Body of pancreas (tissue), 4 donors: ENCODE results near the gene CYSLTR2. TPM values are rescaled to one million over a fixed set of nuclear protein-coding genes. Genes with fewer than 3 reads are reported as not detected.
A peak's percentile ranks its signal among the peaks of the same experiment; 100 is the strongest.

Experiments
- ATAC-seq: fragments of 150-250 bp; one replicate; pipeline ENCODE4 v1.9.1; 2016
- DNase-seq, 4 donors: peaks; one replicate each; pipeline ENCODE4 v3.0.0-alpha.2; 2019
- H3K27ac ChIP-seq, 4 donors: fragments of 200-600 bp; sonication (generic); 1 replicate in 3 of 4; 2 replicates in 1 of 4; pipeline versions ENCODE4 v1.5.1 to v1.6.1; 2016 to 2019; ENCODE audit warnings: mild to moderate bottlenecking in 1 of 4, mixed read lengths in 1 of 4, moderate library complexity in 1 of 4
- H3K27me3 ChIP-seq, 2 donors: fragments of 200-600 bp; sonication (generic); one replicate each; pipeline ENCODE4 v1.6.0; 2016; ENCODE audit warnings: mild to moderate bottlenecking in 1 of 2
- H3K36me3 ChIP-seq, 2 donors: fragments of 200-600 bp; sonication (generic); replicated peaks in 1 of 2; 2 replicates each; pipeline ENCODE4 v1.5.1; 2016; ENCODE audit warnings: low read depth in 2 of 2; ENCODE audit not compliant: insufficient read depth in 1 of 2
- H3K4me1 ChIP-seq: fragments of 200-600 bp; sonication (generic); one replicate; pipeline ENCODE4 v1.6.0; 2016
- H3K4me3 ChIP-seq, 2 donors: fragments of 200-600 bp; sonication (generic); 1 replicate in 1 of 2; 2 replicates in 1 of 2; pipeline ENCODE4 v1.5.1; 2016 to 2019
- H3K9me3 ChIP-seq, 3 donors: fragments of 200-600 bp; sonication (generic); 1 replicate in 2 of 3; 2 replicates in 1 of 3; pipeline ENCODE4 v1.5.1; 2016
- CTCF ChIP-seq, 7 experiments: fragments of 450-650 bp in 4 of 7; fragments of 200-600 bp in 3 of 7; sonication (generic) in 3 of 7; IDR thresholded peaks; one replicate each; pipeline ENCODE4 v1.5.1; 2016 to 2019; ENCODE audit warnings: antibody characterized with exemption in 7 of 7
- POLR2A ChIP-seq, 3 donors: fragments of 450-650 bp; IDR thresholded peaks; one replicate each; pipeline ENCODE4 v1.6.1; 2016; ENCODE audit warnings: antibody characterized with exemption in 3 of 3, mild to moderate bottlenecking in 2 of 3
- WGBS, 2 donors: methylation state at CpG; one replicate each; pipeline ENCODE4 v1.1.5; 2017; 5-methylcytosine and 5-hydroxymethylcytosine counted together
- intact Hi-C: fragments of 100-400 bp; cut with DNase I; formaldehyde crosslinking; loops from one replicate; pipeline ENCODE4 v1.15.1; 2023
- total RNA-seq, 2 donors: library from RNA; depleted of rRNA; stranded (reverse); fragments of >200 nt; gene quantifications; one replicate each; pipeline ENCODE4 v1.1.0, GENCODE V29; 2016

The CYSLTR2 gene
- total RNA-seq, 2 donors from 2014 or later = 0.52 TPM; not detected in 1

GRCh38 chr13:48634636-48635035 lies 19.1 kb upstream of the CYSLTR2 start:
- no peak overlapping the region for H3K27ac ChIP-seq
- DNase-seq = no peak
- H3K36me3 ChIP-seq = no peaks in the 10 kb centered on the region
- intact Hi-C loops = no loop called here
- no peak for ATAC-seq
- H3K27me3 ChIP-seq = no peaks in the 10 kb centered on the region
- peaks cover 19% of the 10 kb centered on the region for H3K4me1 ChIP-seq
- no peak overlapping the region for H3K4me3 ChIP-seq
- TF ChIP-seq CTCF (IDR thresholded peaks at IDR 0.05) (no peak), POLR2A (IDR thresholded peaks at IDR 0.05) (no peak)
- peaks cover 0 to 5% (median 0%) of the 10 kb centered on the region in 3 donors for H3K9me3 ChIP-seq

GRCh38 chr13:48635478-48635877 lies 18.3 kb upstream of the CYSLTR2 start:
- DNase-seq (no peak), ATAC-seq (no peak)
- Histone ChIP-seq H3K9me3 (peaks cover 0 to 5% (median 0%) of the 10 kb centered on the region in 3 donors), H3K4me1 (peaks cover 11% of the 10 kb centered on the region), H3K27ac (no peak overlapping the region), H3K36me3 (no peaks in the 10 kb centered on the region), H3K27me3 (no peaks in the 10 kb centered on the region), H3K4me3 (no peak overlapping the region)
- intact Hi-C loops = no loop called here
- no peak for TF ChIP-seq POLR2A (IDR thresholded peaks at IDR 0.05)
- no peak for TF ChIP-seq CTCF (IDR thresholded peaks at IDR 0.05)

- no peak overlapping the region for H3K4me3 ChIP-seq
- intact Hi-C loops = no loop called here
- ATAC-seq (no peak), DNase-seq (no peak)
- peaks cover under 1% of the 10 kb centered on the region for H3K4me1 ChIP-seq
- TF ChIP-seq CTCF (IDR thresholded peaks at IDR 0.05) (no peak), POLR2A (IDR thresholded peaks at IDR 0.05) (no peak)
- peaks cover 0 to 5% (median 0%) of the 10 kb centered on the region in 3 donors for H3K9me3 ChIP-seq
- no peaks in the 10 kb centered on the region for H3K36me3 ChIP-seq
- H3K27me3 ChIP-seq = no peaks in the 10 kb centered on the region
- H3K27ac ChIP-seq = no peak overlapping the region
Observed at GRCh38 chr13:48636550-48636949, 17.2 kb upstream of the CYSLTR2 start.

GRCh38 chr13:48637601-48638000 lies 16.1 kb upstream of the CYSLTR2 start:
- peak; percentile 33 for ATAC-seq

More at GRCh38 chr13:48637601-48638000, 16.1 kb upstream of the CYSLTR2 start:
- Histone ChIP-seq H3K9me3 (peaks cover 0 to 5% (median 0%) of the 10 kb centered on the region in 3 donors), H3K27me3 (no peaks in the 10 kb centered on the region), H3K4me1 (no peaks in the 10 kb centered on the region), H3K36me3 (no peaks in the 10 kb centered on the region), H3K27ac (no peak overlapping the region), H3K4me3 (no peak overlapping the region)
- WGBS, 2 donors = 26 to 31% methylated on average over 2 of the region's 2 CpGs
- intact Hi-C loops = no loop called here
- TF ChIP-seq CTCF (IDR thresholded peaks at IDR 0.05) = no peak
- TF ChIP-seq POLR2A (IDR thresholded peaks at IDR 0.05) = no peak
- no peak for DNase-seq
